ENCODE measurements around the gene CCDC150. TPM values are rescaled to one million over a fixed set of nuclear protein-coding genes. Genes with fewer than 3 reads are reported as not detected.

Gene CCDC150
- total and polyA plus RNA-seq, 2 of the 8 experiments (the other 6 are each of a cell fraction or from before 2014, with no cell fraction given): 8.3 to 31.9 TPM

- TF ChIP-seq KDM4A (IDR thresholded peaks at IDR 0.05; ENCODE audit: low read depth, low read length, severe bottlenecking) (peak; percentile 94), BACH1 (IDR thresholded peaks at IDR 0.05; ENCODE audit: low read length) (0 out of 2 replicates have a peak, but pooled peaks have one; percentile 7), EZH2 (IDR thresholded peaks at IDR 0.05; ENCODE audit: low read depth, low read length, severe bottlenecking) (peak; percentile 50), RAD21 (IDR thresholded peaks at IDR 0.05 in 1 of 2, conservative IDR thresholded peaks at IDR 0.05 in 1 of 2; ENCODE audit: low read depth in 2 of 2, low read length in 2 of 2) (peak in 1 of 2 experiments; percentile 2; a peak in 1 of 4 replicates), PHF8 (conservative IDR thresholded peaks at IDR 0.05; ENCODE audit: low read depth, low read length) (peak; percentile 76)
These were observed 46.3 kb upstream of the CCDC150 start, which contains the start of gene HECW2 (continued) for GRCh38 chr2:196592911-196593881.
